Measurements from ENCODE around the gene XG.

DNA sequence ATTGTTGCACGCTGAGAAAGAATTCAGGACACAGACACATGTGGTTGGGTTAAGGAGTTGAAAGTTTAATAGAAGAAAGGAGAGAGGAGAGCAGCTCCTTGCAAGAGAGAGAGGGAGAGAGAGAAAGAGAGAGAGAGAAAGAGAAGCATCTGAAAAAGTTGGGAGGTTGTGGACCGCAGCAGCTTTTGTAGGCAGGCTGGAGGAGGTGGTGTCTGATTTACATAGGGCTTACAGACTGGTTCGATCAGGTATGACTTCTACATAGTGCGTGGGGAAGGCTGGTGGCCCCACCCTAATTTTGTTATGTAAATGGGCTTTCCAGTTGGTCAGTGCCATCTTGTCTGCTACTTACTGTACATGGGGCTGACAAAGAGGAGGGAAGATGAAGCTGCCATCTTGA lies 49.4 kb downstream of the XG start:
- no peak for TF ChIP-seq POLR2A (IDR thresholded peaks at IDR 0.05; ENCODE audit: low read depth, low read length)
- TF ChIP-seq TAF1 (IDR thresholded peaks at IDR 0.05; ENCODE audit: borderline replicate concordance, low read depth, low read length): no peak
- TF ChIP-seq POLR2AphosphoS5 (IDR thresholded peaks at IDR 0.05; ENCODE audit: low read depth, low read length): no peak
